ENCODE results near the gene CNTNAP2. TPM values are rescaled to one million over a fixed set of nuclear protein-coding genes. Genes with fewer than 3 reads are reported as not detected.
A peak's percentile ranks its signal among the peaks of the same experiment; 100 is the strongest.

CNTNAP2 gene
- polyA plus RNA-seq, 5 donors = 30.4 to 44.2 (median 39.8) TPM

- DNase-seq = no peak
Observed at GRCh38 chr7:147394329-147394728, 1277.7 kb downstream of the CNTNAP2 start.

GRCh38 chr7:147400221-147400689 lies 1283.7 kb downstream of the CNTNAP2 start:
- peak; percentile 41 to 48 for DNase-seq

GRCh38 chr7:147400925-147401324 lies 1284.3 kb downstream of the CNTNAP2 start:
- no peak for DNase-seq

GRCh38 chr7:147405621-147406020 lies 1289.0 kb downstream of the CNTNAP2 start:
- no peak for DNase-seq

GRCh38 chr7:147406521-147407135 lies 1290.0 kb downstream of the CNTNAP2 start:
- peak; percentile 35 to 67 for DNase-seq

DNA sequence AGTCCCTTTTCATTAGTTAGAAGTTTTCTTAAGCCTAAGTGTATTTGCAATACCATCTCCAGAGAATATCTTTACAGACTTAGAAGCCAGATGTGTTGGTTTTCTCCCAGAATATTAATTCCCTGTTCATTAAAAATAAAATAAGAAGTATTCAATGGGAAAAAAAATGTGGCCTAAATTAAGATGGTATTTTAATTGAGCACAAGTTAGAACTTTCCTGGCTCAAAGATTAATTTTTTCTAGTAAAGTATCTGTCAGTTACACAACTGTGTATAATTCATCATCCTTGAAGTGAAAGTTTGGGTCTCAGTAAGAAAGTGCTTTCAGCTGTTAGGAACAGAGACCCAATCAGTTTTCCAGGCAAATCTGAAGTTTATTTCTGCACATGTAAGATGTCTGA lies 1294.5 kb downstream of the CNTNAP2 start:
- DNase-seq = no peak

DNA sequence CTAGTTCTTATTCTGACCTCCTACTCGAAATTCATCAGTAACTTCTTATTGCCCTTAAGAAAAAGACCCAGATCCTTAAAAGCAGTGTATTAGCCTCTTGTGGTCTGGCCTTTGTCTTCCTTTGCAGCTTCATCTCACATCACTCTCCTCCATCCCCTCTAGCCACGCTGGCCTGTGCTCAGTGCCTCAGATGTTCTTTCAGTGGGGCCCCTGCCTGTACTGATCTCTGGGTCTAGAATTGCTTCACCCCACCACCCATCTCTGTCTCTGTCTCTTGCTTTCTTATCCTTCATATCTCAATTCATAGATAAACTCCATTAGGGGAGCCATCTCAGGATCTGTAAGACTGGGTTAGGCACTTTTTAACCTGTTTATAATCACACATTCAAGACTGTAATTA lies 1295.5 kb downstream of the CNTNAP2 start:
- DNase-seq = no peak

DNA sequence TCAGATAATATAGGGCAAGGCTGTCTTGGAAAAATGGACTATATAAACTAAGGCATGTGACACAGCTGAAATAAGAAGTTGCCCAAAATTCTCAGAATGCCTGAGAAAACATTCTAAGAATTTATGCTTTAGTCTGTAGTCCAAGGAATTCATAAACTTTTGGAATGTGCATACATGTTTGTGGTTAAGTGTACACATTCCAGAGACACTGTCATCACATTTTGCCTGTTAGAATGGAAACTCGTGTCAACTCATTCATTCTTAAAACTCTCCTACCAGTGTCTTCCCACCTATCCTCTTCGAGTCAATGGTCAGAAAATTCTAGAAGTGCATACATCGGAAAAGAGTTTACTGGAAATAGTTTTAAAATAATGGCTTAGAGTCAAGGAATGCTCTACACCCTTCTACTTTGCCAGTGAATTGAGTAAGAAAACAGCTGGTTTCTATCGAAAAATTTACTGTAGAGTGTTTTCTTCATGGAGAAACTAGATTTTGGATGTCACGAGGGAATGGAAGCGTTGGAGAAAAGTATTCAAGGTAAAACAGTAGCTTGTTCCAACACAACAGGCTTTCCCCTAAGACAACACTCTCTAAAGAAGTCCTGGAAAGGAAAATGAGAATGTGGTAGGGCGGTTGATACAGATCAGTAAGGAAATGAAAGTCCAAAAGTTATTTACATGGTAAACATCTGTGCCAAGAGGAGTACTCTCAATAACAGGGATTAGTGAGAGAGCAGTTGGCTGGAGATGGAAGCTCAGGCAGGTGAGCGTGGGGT lies 1296.4 kb downstream of the CNTNAP2 start:
- DNase-seq = no peak

GRCh38 chr7:147413557-147413870 lies 1296.9 kb downstream of the CNTNAP2 start:
- no peak for DNase-seq

GRCh38 chr7:147415991-147416390 lies 1299.4 kb downstream of the CNTNAP2 start:
- no peak for DNase-seq

DNA sequence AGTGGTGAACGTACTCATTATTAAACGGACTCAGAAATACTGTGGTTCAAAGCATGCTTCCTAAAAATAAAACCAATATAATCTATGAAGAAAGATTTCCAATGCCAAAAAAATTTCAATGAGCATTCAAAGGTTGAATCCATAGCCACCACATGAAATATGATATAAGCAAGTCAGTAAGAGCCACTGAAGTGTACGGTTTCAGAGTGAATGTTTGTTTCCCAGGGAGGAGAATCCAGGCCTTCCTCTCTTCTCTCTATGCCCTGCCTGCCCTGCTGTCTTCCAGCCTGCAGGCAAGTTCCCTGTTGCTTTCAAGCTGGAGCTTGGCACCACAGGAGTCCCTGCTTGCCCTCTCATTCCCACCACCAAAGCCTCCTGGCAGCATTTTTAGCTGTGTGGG lies 1302.4 kb downstream of the CNTNAP2 start:
- DNase-seq = no peak

DNA sequence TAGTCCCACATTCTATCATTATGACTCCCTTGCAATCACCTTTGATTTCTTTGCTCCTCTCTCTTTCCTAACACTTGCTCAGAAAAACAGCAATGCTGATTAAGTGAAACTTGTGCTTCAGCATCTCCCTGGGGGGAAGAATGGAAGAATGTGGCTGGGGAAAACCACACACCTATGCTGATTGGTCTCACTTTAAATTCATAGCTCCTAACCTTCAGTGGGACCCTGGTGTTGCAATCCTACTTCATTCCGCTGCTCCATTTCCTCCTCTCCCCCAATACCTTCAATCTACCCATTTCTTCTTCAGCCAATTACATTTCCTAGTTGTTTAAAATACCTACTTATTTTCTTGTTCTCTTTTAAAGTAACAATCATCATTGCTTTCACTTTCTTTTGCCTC lies 1307.3 kb downstream of the CNTNAP2 start:
- no peak for DNase-seq

DNA sequence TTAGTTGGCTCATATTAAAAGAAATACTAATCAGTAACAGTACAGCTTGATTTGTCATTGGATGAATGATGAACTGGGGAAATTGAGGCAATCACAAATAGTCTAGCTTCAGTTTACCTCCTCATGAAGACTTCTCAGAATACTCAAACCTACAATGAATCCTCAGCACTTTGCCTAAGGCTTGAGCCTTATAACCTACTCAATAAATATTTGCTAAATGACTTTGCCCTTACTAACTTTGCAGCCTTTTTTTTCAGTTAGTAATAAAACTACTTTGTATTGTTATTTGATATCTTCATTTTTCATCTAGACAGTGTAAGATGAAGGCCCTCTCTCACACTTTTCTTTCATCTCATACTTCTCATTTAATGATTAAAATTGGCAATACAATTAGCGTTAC lies 1311.5 kb downstream of the CNTNAP2 start:
- no peak for DNase-seq

DNA sequence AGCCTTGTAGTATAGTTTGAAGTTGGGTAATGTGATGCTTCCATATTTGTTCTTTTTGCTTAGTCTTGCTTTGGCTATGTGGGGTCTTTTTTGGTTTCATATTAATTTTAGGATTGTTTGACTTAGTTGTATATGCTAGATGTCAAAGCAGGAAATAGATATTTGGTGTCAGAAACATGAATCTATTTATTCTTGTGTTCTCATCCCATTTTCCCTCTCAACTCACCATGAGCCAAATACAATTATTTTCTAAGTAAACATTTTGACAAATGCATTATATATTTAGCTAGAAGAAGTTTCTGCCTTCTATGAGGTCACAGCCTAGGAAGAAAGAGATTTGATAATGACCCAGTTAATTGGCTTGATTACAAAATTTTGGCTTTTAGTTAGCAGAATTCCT lies 1313.4 kb downstream of the CNTNAP2 start:
- no peak for DNase-seq

DNA sequence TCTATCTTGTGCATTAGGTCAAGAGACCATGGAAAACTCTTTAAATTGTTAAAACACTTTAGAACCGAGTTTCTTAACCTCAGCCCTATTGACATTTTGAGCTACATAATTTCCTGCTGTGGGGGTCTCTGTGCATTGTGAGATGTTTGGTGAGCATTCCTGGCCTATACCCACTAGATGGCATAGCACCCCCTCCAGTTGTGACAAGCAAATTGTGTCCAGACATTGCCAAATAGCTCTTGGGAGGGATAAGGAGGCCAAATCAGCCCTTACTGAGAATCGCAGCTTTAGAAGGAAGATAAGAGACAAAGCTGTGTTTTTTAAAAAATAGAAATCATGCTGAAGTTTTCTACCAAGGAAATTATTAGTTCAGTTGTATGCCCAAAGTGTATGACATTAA lies 1315.5 kb downstream of the CNTNAP2 start:
- peak; percentile 44 to 59 for DNase-seq

- DNase-seq = no peak
Observed at GRCh38 chr7:147432576-147432975, 1316.0 kb downstream of the CNTNAP2 start.

DNA sequence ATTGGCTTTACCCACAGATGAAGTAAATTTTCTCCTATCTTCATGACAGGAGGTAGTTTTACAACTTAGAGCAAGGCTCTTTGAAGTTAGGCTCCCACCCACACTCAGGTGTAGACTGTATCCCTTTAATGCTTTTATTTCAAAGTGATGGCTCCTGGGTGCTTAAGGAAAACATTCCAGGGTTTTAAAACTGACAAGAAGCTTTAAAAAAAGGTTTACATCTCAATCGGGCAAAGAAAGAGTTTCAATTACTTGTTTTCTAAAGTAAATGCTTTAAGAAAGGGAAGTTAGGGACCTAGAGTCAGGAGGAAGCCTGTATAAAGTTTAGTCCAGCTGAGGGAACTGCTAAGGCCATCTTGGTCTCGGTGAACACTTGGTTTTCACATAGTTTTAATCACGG lies 1320.1 kb downstream of the CNTNAP2 start:
- no peak for DNase-seq

- no peak for DNase-seq
Observed at GRCh38 chr7:147438216-147438615, 1321.6 kb downstream of the CNTNAP2 start.

DNA sequence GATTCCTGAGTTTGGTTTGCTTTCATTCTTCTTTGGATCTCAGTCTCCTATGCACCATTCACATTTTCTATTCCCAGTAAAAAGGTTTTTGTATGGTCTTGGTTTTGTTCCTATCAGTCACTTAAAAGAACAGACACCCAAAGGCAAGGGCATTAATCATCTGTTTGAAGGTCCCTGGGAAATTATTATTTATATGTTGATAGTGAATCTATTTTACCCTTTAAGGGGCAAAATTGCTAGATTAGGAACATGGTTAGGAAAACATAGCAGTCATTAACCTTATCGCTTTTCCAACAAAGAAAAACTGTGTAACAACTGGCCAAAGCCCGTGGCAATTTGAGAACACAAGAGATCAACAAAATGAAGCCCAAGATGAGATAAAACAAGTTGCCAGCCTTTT lies 1327.3 kb downstream of the CNTNAP2 start:
- no peak for DNase-seq

- DNase-seq = no peak
Observed at GRCh38 chr7:147452816-147453215, 1336.2 kb downstream of the CNTNAP2 start.

DNA sequence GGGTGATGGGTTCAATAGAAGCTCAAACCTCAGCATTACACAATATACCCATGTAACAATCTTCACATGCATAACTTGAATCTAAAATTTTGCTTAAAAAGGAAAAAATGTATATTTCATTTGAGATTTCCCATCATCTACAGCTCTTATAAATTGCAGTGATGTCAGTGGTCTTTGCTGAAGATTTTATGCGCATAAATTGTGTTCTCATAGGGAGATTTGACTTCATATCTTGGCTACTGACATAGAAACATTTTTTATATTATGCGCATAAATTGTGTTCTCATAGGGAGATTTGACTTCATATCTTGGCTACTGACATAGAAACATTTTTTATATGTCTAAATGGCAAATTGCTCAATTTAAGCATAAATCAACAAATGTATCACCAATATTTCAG lies 1348.6 kb downstream of the CNTNAP2 start:
- DNase-seq = no peak

- no peak for DNase-seq
Observed at GRCh38 chr7:147472556-147472955, 1356.0 kb downstream of the CNTNAP2 start.

- no peak for DNase-seq
Observed at GRCh38 chr7:147474862-147475261, 1358.3 kb downstream of the CNTNAP2 start.

DNA sequence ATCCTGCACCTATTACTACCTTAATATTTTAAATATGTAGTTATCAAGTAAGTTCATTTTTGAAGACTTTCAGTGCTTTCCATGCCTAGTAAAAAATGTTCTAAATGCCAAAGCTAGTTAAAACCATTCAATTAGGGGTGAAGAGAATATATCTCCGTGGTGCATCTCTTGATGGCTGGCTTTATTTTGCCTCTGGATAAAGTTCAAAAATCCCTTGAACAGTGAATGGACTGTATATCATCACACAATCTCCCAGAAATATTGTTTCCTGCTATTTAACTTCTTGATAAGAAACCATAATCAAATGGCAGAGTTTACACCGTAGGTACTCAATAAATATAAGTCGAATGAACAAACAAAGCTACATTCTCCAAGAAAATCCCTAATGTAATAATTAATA lies 1360.9 kb downstream of the CNTNAP2 start:
- no peak for DNase-seq

Measured in right lung (tissue), 5 donors.